HepG2 (cell line): ENCODE data around the gene MRPL3. TPM values are rescaled to one million over a fixed set of nuclear protein-coding genes. Genes with fewer than 3 reads are reported as not detected.

Experiments used
- CAMTA2 ChIP-seq: sonication (generic); formaldehyde crosslinking; IDR thresholded peaks from 2 replicates; pipeline ENCODE4 v1.4.0; 2020; ENCODE audit warnings: mild to moderate bottlenecking, missing genetic modification reagents, borderline replicate concordance
- MLXIP ChIP-seq: sonication (generic); formaldehyde crosslinking; IDR thresholded peaks from 2 replicates; pipeline ENCODE4 v1.9.0; 2021; ENCODE audit warnings: missing genetic modification reagents, borderline replicate concordance
- NFRKB ChIP-seq: fragments of 450-650 bp; IDR thresholded peaks from 2 replicates; pipeline ENCODE4 v1.6.1; 2017
- NR2F6 ChIP-seq, 2 experiments: IDR thresholded peaks; 2 replicates each; pipeline ENCODE4 v1.6.1; 2016; ENCODE audit warnings: antibody characterized with exemption in 1 of 2, mild to moderate bottlenecking in 1 of 2
- PAXIP1 ChIP-seq: sonication (generic); formaldehyde crosslinking; conservative IDR thresholded peaks from 2 replicates; pipeline ENCODE4 v1.4.0; 2020; ENCODE audit warnings: mild to moderate bottlenecking, missing genetic modification reagents, moderate library complexity
- PCBP2 ChIP-seq: fragments of 200-400 bp; formaldehyde crosslinking; optimal IDR thresholded peaks from 2 replicates; pipeline ENCODE3; 2018; ENCODE audit warnings: low read length, low read depth; ENCODE audit not compliant: poor library complexity, severe bottlenecking
- PRDM15 ChIP-seq: sonication (generic); formaldehyde crosslinking; IDR thresholded peaks from 2 replicates; pipeline ENCODE4 v1.4.0; 2020; ENCODE audit warnings: missing genetic modification reagents
- TIGD3 ChIP-seq: sonication (generic); formaldehyde crosslinking; IDR thresholded peaks from 2 replicates; pipeline ENCODE4 v1.5.1; 2020; ENCODE audit warnings: mild to moderate bottlenecking, missing genetic modification reagents, borderline replicate concordance
- TMF1 ChIP-seq: sonication (generic); formaldehyde crosslinking; IDR thresholded peaks from 2 replicates; pipeline ENCODE4 v1.8.1; 2022; ENCODE audit warnings: low read depth, missing genetic modification reagents
- ZNF205 ChIP-seq: IDR thresholded peaks from 2 replicates; pipeline ENCODE4 v1.6.1; 2018; ENCODE audit warnings: missing biosample characterization, missing genetic modification reagents
- ZNF253 ChIP-seq: sonication (generic); formaldehyde crosslinking; IDR thresholded peaks from 2 replicates; pipeline ENCODE4 v1.8.0; 2022; ENCODE audit warnings: mild to moderate bottlenecking, missing genetic modification reagents, borderline replicate concordance
- ZNF414 ChIP-seq: sonication (generic); formaldehyde crosslinking; IDR thresholded peaks from 2 replicates; pipeline ENCODE4 v1.5.0; 2020; ENCODE audit warnings: missing genetic modification reagents
- ZNF569 ChIP-seq: sonication (generic); formaldehyde crosslinking; IDR thresholded peaks from 2 replicates; pipeline ENCODE4 v1.5.0; 2020; ENCODE audit warnings: mild to moderate bottlenecking, missing genetic modification reagents, moderate library complexity, borderline replicate concordance
- ZNF607 ChIP-seq: sonication (generic); formaldehyde crosslinking; IDR thresholded peaks from 2 replicates; pipeline ENCODE4 v1.5.1; 2020; ENCODE audit warnings: missing genetic modification reagents, mild to moderate bottlenecking, borderline replicate concordance
- polyA plus RNA-seq, 8 experiments: library from polyadenylated mRNA; depleted of rRNA in 3 of 8; stranded (reverse) in 7 of 8; unstranded in 1 of 8; fragments of >200 nt; fragmentation: Illumina TruSeq in 4 of 8; extraction: Trizol in 4 of 8; gene quantifications; 2 replicates each; pipeline versions ENCODE4 v1.2.1 to v1.2.3, GENCODE V29; 2011 to 2016; ENCODE audit warnings: low read depth in 4 of 8, missing spikeins in 1 of 8, mixed read lengths in 1 of 8; ENCODE audit not compliant: insufficient read depth in 1 of 8
- total RNA-seq, 5 experiments: library from RNA; depleted of rRNA; stranded (reverse); fragments of >200 nt; fragmentation: Illumina TruSeq; extraction: Trizol; gene quantifications; 2 replicates each; pipeline ENCODE4 v1.2.3, GENCODE V29; 2016; ENCODE audit warnings: low read depth in 1 of 5

MRPL3 gene
- total and polyA plus RNA-seq, 2 of the 13 experiments (the other 11 are each of a cell fraction or from before 2014, with no cell fraction given) = 114 to 172 TPM

GRCh38 chr3:131502530-131503319 lies at the start of gene MRPL3 (continued):
- TF ChIP-seq MLXIP (CRISPR knock-in tag) (peak; percentile 98), NFRKB (peak; percentile 78), ZNF414 (CRISPR knock-in tag) (peak; percentile 99), TIGD3 (CRISPR knock-in tag) (peak; percentile 90; the same call in 1 of the 2 replicates), PAXIP1 (CRISPR knock-in tag) (peak; percentile 44; the same call in 1 of the 2 replicates), PCBP2 (no peak), ZNF253 (CRISPR knock-in tag) (peak; percentile 82; the same call in 1 of the 2 replicates), CAMTA2 (CRISPR knock-in tag) (peak; percentile 63; the same call in 1 of the 2 replicates), ZNF607 (peak; percentile 99), ZNF569 (peak; percentile 78; the same call in 1 of the 2 replicates), ZNF205 (peak; percentile 83; the same call in 1 of the 2 replicates), TMF1 (CRISPR knock-in tag) (peak; percentile 97), NR2F6 (IDR thresholded peaks at IDR 0.05) (0 out of 2 replicates have a peak, but pooled peaks have one; percentile 25), NR2F6 (CRISPR knock-in tag; IDR thresholded peaks at IDR 0.05) (peak; percentile 65), PRDM15 (peak; percentile 87)
